GM12865 (cell line): ENCODE results near the gene HRAS.

Source experiments
- DNase-seq: peaks from one replicate; pipeline ENCODE4 v3.0.0; 2010; ENCODE audit warnings: low read depth
- H3K4me3 ChIP-seq: 2 replicates; pipeline ENCODE4 v1.5.1; 2011; ENCODE audit warnings: mild to moderate bottlenecking, low read depth, low read length, control low read depth
- CTCF ChIP-seq: IDR thresholded peaks from 2 replicates; pipeline ENCODE4 v1.5.1; 2011; ENCODE audit warnings: low read length, control low read depth, low read depth, inconsistent platforms; ENCODE audit not compliant: insufficient read depth; ENCODE audit errors: missing control alignments

The HRAS gene

GRCh38 chr11:507727-508515, 27.5 kb downstream of the HRAS start:
- peak overlapping the region; percentile 62 for H3K4me3 ChIP-seq
- no peak for TF ChIP-seq CTCF
- no peak for DNase-seq

DNA sequence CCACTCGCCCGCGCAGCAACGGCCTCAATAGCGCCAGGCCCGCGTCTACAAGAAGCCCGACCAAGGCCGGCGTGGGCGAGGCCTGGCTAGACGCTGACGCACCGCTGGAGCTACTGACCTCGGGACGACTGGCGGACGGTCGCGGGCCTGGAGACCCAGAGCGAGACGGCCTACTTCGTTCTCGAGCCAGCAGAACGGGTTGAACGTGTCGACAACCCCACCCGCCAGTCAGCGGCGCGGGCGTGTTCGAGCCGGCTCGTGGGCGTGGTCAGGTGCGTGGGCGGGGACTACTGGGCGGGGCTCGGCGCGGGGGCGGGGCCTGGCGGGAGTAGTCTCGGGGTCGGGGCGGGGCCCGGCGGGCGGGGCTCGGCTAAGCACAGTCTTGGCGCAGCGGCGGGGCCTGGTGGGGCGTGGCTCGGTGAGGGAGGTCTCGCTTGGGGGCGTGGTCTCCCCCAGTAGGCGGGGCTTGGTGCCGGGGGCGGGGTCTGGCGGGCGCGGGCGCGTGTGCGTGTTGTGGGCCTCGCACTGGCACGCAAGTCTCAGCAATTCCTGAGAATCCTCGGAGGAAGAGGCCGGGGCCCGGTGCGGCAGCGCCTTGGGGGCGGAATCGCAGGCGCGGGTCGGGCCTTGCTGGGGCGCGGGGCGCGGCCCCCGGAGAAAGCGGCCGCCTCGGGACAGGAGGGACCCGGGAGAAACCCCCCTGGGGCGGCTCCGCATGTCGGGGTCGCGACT, 28.2 kb downstream of the HRAS start, which contains the start of gene RNH1:
Gene RNH1, minus strand, starts transcription at position 248 of the 732 bp plus-strand sequence. CDS start 5,080 bp downstream, outside the sequence.
- TF ChIP-seq CTCF: no peak
- DNase-seq: peak; percentile 98
- peak within 1 kb of the TSS; percentile 90 for H3K4me3 ChIP-seq

- peak; percentile 99 for DNase-seq
- H3K4me3 ChIP-seq: peak overlapping the region; percentile 90
- no peak for TF ChIP-seq CTCF
Observed at GRCh38 chr11:506238-506994, 29.0 kb downstream of the HRAS start.

DNA sequence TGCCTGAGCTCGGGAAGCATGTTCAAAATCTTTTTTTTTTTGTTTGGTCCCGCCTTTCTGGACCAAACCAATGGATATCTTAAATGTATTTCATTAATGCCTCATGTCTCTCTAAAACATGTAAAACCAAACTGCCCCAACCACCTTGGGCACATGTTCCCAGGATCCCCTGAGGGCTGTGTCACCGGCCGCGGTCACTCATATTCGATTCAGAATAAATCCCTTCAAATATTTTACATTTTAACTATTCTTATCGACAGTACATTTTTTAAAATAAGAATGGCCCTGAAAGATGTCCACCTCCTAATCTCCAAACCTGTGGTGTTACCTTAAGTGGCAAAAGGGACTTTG, 30.4 kb downstream of the HRAS start:
- peak overlapping the region; percentile 90 for H3K4me3 ChIP-seq
- no peak for TF ChIP-seq CTCF
- DNase-seq: no peak

DNA sequence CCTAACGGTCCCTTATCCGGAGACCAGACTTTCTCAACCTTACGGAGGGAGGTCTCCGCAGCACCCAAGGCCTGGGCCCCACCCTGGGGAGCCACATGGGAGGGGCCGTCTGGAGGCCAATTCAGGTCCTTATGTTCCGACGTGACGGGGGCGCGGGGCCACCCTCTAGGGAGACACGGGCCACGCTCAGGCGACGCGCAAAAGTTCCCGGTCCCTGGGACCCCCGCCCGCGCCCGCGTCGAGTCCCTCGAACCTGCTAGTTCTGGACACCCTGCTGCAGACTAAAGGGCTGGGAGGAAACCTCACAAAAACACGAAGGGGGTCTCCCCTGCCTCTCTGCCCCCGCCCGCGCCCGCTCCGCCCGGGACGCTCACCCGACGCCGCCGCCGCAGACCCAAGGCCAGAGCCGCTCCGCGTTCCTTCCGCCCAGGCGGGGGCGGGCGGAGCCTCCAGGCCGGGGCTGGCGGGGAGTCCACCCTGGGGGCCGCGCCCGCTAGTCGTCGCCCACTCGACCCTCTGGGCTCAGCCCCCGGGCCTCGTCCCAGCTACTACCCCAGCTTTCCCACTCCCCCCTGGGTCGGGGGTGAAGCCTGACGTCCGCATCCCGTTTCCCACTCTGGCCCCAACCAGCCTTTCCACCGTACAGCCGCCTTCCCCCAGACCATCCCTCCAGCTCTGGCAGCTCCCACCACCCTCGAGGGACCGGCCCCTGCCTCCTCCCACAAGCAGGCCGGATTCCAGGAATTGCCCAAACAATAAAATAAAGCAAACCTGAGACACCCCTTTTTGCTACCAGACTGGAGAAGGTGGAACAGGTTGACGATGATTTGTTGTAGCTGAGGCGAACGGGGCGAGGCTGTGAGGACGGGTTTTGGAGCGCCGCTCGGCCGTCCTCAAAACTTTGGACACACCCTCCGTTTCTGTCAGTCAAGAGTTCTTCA, 31.1 kb downstream of the HRAS start:
- DNase-seq: peak; percentile 58
- H3K4me3 ChIP-seq: peak overlapping the region; percentile 90
- TF ChIP-seq CTCF: no peak
